Ramos (cell line): ENCODE measurements around the gene CYYR1.

Experiments
- in situ Hi-C: fragments of 300-500 bp; cut with MboI; formaldehyde crosslinking; loops from one replicate; pipeline ENCODE4 v1.14.3; 2022; ENCODE audit warnings: low sequenced_read_pairs; ENCODE audit not compliant: unreplicated experiment

CYYR1 gene

GRCh38 chr21:26444646-26445045, 128.4 kb downstream of the CYYR1 start:
- in situ Hi-C loops = no loop called here

- in situ Hi-C loops = no loop called here
Observed at GRCh38 chr21:26443867-26444266, 129.2 kb downstream of the CYYR1 start.

GRCh38 chr21:26443291-26443690, 129.8 kb downstream of the CYYR1 start:
- in situ Hi-C loops = no loop called here

- in situ Hi-C loops = no loop called here
Observed at GRCh38 chr21:26441149-26441548, 131.9 kb downstream of the CYYR1 start.

GRCh38 chr21:26438976-26439375, 134.1 kb downstream of the CYYR1 start:
- in situ Hi-C loops = no loop called here

- in situ Hi-C loops = no loop called here
Observed at GRCh38 chr21:26437326-26438009, 135.6 kb downstream of the CYYR1 start.

GRCh38 chr21:26433386-26433785, 139.7 kb downstream of the CYYR1 start:
- in situ Hi-C loops = no loop called here

GRCh38 chr21:26432410-26432809, 140.7 kb downstream of the CYYR1 start:
- in situ Hi-C loops = no loop called here

GRCh38 chr21:26425576-26425975, 147.5 kb downstream of the CYYR1 start:
- in situ Hi-C loops = no loop called here

GRCh38 chr21:26423511-26423910, 149.6 kb downstream of the CYYR1 start:
- in situ Hi-C loops = no loop called here

GRCh38 chr21:26422706-26423105, 150.4 kb downstream of the CYYR1 start:
- in situ Hi-C loops = no loop called here

- in situ Hi-C loops = no loop called here
Observed at GRCh38 chr21:26422138-26422537, 150.9 kb downstream of the CYYR1 start.

- in situ Hi-C loops = no loop called here
Observed at GRCh38 chr21:26421724-26422123, 151.4 kb downstream of the CYYR1 start.
